Measurements from ENCODE around the gene GFOD1. TPM values are rescaled to one million over a fixed set of nuclear protein-coding genes. Genes with fewer than 3 reads are reported as not detected.

GFOD1 gene
- total RNA-seq, 1 experiment from 2014 or later: 8.8 TPM

GRCh38 chr6:13319891-13320564 is 167.4 kb downstream of the GFOD1 start:
- Histone ChIP-seq H3K27me3 (replicated peaks; ENCODE audit: insufficient read depth, low read depth, low read length, poor library complexity) (no peaks in the 10 kb centered on the region), H3K4me1 (ENCODE audit: insufficient read depth, low read length, poor library complexity, severe bottlenecking) (no peaks in the 10 kb centered on the region), H3K4me3 (ENCODE audit: low read depth, low read length, poor library complexity, severe bottlenecking) (no peak overlapping the region), H3K27ac (ENCODE audit: low read depth, low read length, poor library complexity, severe bottlenecking) (no peak overlapping the region), H3K36me3 (ENCODE audit: insufficient read depth, low read length, poor library complexity, severe bottlenecking) (peaks cover 47% of the 10 kb centered on the region), H3K9me3 (ENCODE audit: low read depth, low read length, poor library complexity, severe bottlenecking) (no peaks in the 10 kb centered on the region)
- intact Hi-C loops (cut with micrococcal nuclease; ENCODE audit: unreplicated experiment): no loop called here
- POLR2A ChIA-PET (ENCODE audit: low non-redundant PET): no interaction called here
- no peak for DNase-seq (ENCODE audit: low spot score)
- TF ChIP-seq CTCF (conservative IDR thresholded peaks at IDR 0.05; ENCODE audit: low read depth, low read length) (no peak), EZH2 (IDR thresholded peaks at IDR 0.05; ENCODE audit: borderline replicate concordance, low read depth, low read length, poor library complexity, severe bottlenecking) (no peak)
- BruUV-seq (replicated peaks): no TSS peak
- CTCF ChIA-PET: interaction anchor here (0.7 kb wide), 1 partner anchor 238 kb away, joined by 8 read pairs; no protein-coding TSS in a partner anchor

GRCh38 chr6:13318821-13319220 is 168.6 kb downstream of the GFOD1 start:
- POLR2A ChIA-PET (ENCODE audit: low non-redundant PET): no interaction called here

GRCh38 chr6:13315896-13316295 is 171.5 kb downstream of the GFOD1 start:
- intact Hi-C loops (cut with micrococcal nuclease; ENCODE audit: unreplicated experiment): no loop called here
- Histone ChIP-seq H3K27ac (ENCODE audit: low read depth, low read length, poor library complexity, severe bottlenecking) (no peak overlapping the region), H3K36me3 (ENCODE audit: insufficient read depth, low read length, poor library complexity, severe bottlenecking) (peaks cover 40% of the 10 kb centered on the region), H3K4me1 (ENCODE audit: insufficient read depth, low read length, poor library complexity, severe bottlenecking) (no peaks in the 10 kb centered on the region), H3K9me3 (ENCODE audit: low read depth, low read length, poor library complexity, severe bottlenecking) (no peaks in the 10 kb centered on the region), H3K4me3 (ENCODE audit: low read depth, low read length, poor library complexity, severe bottlenecking) (no peak overlapping the region), H3K27me3 (replicated peaks; ENCODE audit: insufficient read depth, low read depth, low read length, poor library complexity) (no peaks in the 10 kb centered on the region)
- TF ChIP-seq CTCF (conservative IDR thresholded peaks at IDR 0.05; ENCODE audit: low read depth, low read length) (no peak), EZH2 (IDR thresholded peaks at IDR 0.05; ENCODE audit: borderline replicate concordance, low read depth, low read length, poor library complexity, severe bottlenecking) (no peak)
- no peak for DNase-seq (ENCODE audit: low spot score)
- POLR2A ChIA-PET (ENCODE audit: low non-redundant PET): no interaction called here
- CTCF ChIA-PET: no interaction called here
- BruUV-seq (replicated peaks): no TSS peak

More at GRCh38 chr6:13318821-13319220, 168.6 kb downstream of the GFOD1 start:
- Histone ChIP-seq H3K4me3 (ENCODE audit: low read depth, low read length, poor library complexity, severe bottlenecking) (no peak overlapping the region), H3K27me3 (replicated peaks; ENCODE audit: insufficient read depth, low read depth, low read length, poor library complexity) (no peaks in the 10 kb centered on the region), H3K9me3 (ENCODE audit: low read depth, low read length, poor library complexity, severe bottlenecking) (no peaks in the 10 kb centered on the region), H3K36me3 (ENCODE audit: insufficient read depth, low read length, poor library complexity, severe bottlenecking) (peaks cover 44% of the 10 kb centered on the region), H3K27ac (ENCODE audit: low read depth, low read length, poor library complexity, severe bottlenecking) (no peak overlapping the region), H3K4me1 (ENCODE audit: insufficient read depth, low read length, poor library complexity, severe bottlenecking) (no peaks in the 10 kb centered on the region)
- no peak for DNase-seq (ENCODE audit: low spot score)
- CTCF ChIA-PET: no interaction called here
- no TSS peak for BruUV-seq (replicated peaks)
- intact Hi-C loops (cut with micrococcal nuclease; ENCODE audit: unreplicated experiment): no loop called here
- TF ChIP-seq EZH2 (IDR thresholded peaks at IDR 0.05; ENCODE audit: borderline replicate concordance, low read depth, low read length, poor library complexity, severe bottlenecking) (no peak), CTCF (conservative IDR thresholded peaks at IDR 0.05; ENCODE audit: low read depth, low read length) (no peak)
